GM18508 (cell line): ENCODE results near the gene DPP6.

Source experiments
- ATAC-seq: cut with Tn5 transposase; IDR thresholded peaks from one replicate; pipeline ENCODE4 v1.9.1; 2021; ENCODE audit warnings: moderate number of reproducible peaks; ENCODE audit not compliant: insufficient read depth, unreplicated experiment

Gene DPP6

GRCh38 chr7:154777023-154777422, 724.8 kb downstream of the DPP6 start:
- no peak for ATAC-seq

DNA sequence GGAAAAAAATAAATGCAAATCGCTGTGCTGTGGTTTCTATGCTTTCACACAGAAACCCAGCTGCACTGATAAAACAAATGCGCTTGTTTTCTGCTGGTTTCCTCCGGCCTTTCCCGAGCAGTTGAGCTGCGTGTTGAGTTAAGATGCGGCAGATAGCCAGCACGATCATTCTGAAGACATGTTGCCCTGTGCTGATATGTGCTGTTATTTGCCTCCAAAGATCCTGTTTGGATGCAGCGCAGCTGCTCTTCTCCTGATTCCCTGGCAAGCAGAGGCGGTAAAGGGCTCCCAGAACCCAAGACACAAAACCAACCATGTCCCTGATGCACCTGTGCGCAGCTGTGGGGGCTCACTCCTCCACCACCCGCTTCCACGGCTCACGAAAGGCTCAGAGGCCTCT, 725.3 kb downstream of the DPP6 start:
- ATAC-seq: no peak

GRCh38 chr7:154777908-154778307, 725.7 kb downstream of the DPP6 start:
- no peak for ATAC-seq

DNA sequence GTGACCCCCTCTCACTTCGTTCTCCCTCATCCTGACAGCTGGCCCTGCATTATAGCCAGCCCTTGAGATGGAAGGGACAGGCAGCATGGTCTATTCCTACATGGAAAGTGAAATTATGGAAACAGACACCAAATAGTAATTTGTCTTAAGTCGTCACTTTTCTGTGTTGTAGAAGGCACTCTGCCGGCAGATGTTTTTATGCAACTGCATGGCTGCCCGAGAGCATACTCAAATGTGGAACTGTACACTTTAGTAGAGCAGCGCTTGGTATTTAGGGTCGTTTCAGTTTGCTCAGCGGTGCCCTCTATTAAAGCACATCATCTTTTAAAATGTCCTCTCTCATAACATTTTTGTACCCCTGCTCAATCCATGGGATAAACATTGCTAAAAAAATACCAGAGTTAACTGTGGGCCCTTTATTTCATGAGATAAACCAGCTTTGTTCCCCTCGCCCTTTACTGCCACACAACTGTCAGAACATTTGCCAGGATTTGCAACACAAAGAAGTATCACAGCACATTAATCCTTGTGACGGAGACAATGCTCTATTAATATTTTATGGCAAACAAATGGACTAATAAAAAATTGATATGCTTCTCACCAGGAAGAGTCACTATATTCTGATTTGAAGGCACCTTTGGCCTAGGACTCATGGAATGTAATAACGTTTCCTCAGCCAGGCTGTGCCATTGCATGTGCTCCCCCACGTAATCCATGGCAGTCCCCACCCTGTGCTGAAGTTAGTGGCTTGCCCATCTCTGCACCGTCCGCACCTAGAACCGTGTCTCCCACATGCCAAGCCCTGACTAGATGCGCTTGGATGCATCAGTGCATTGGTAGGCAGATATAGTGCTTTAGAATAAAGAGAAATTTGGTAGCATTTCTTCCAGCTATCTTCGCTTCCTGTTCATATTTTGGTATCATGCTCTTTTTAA, 729.4 kb downstream of the DPP6 start:
- no peak for ATAC-seq

- no peak for ATAC-seq
These were observed 731.2 kb downstream of the DPP6 start for GRCh38 chr7:154783281-154783909.

DNA sequence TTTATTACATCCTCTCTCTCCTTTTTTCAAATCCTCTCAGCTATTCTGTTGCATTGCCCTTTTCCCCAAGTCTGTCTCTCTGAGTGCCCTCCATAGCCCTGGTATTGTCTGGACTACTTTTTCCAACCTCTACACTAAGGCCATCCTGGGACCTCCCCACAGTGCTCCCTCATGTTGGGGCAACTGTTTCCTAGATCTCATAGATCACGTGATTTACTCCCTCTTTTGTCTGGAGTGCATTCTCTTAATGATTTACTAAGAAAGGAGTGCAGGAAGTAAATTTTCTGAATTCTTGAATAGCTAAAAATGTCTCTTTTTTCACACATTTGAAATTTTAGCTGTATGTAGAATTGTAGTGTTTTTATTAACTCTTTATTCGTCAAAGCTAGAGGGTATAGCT, 733.7 kb downstream of the DPP6 start:
- no peak for ATAC-seq

DNA sequence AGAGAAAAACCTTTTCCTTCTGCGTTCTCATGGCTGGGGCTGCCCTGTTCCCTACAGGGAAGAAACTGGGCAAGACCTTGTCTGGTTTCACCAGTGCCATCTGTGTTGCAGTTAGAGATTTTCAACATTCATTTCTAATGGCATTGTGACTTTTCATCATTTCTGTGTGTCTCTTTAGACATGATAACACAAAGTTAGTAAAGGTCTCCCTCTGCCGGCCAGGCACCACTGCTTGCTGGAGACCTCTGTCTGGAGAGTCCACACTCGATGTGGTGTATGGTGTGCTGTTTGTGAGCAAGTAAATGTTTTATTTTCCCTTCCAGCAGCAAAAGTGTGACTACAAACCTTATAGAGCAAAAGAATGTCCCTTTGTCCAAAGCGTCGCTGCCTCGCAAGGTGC, 737.2 kb downstream of the DPP6 start:
- no peak for ATAC-seq

GRCh38 chr7:154791611-154792010, 739.4 kb downstream of the DPP6 start:
- ATAC-seq: no peak

GRCh38 chr7:154792436-154793055, 740.3 kb downstream of the DPP6 start:
- no peak for ATAC-seq

DNA sequence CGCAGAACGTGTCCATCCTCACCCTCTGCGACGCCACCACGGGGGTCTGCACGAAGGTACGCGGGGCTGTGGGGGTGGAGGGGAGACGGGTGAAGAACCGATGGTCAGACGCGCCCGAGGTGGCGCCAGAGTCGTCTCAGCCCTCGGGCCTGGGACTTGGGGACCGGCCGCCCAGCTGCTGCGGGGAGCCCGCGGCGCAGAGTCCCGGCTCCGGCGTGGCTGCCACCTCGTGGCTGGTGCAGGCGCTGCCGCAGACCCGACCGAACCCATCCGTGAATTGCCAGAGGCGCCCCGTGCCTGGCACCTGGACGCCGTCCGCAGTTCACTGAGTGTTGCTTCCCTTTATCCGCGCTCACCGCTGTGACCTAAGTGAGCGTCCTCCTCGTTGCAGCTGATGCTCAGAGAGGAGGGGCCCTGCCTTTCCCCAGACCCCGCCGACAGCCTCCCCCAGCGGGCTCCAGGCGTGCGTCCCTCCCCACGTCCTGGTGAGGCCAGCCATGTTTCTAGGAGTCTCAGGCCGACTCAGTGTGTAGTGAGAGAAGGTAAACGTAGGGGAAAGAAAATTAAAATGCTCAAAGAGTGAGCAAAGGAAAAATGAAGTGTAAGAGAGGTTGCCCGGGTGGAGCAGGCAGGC, 742.1 kb downstream of the DPP6 start:
- no peak for ATAC-seq

DNA sequence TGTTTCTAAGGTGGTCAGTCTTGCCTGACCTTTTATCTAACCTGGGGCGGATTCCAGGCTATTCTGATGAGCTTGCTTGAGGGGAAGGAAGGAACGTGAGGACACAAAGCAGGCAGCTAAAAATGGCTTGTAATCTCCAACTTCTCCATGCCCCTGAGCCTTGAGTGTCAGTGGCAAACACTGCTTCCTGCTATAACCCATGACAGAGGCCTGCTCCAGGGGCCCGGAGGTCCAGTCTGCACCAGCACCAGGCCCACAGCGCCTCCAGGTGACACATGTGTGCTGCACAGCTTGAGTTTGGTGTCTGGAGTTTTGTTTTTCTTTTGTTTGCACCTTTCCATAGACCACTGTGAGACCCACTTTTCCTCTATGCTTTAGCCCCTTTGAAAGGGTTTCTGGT, 742.8 kb downstream of the DPP6 start:
- ATAC-seq: no peak

DNA sequence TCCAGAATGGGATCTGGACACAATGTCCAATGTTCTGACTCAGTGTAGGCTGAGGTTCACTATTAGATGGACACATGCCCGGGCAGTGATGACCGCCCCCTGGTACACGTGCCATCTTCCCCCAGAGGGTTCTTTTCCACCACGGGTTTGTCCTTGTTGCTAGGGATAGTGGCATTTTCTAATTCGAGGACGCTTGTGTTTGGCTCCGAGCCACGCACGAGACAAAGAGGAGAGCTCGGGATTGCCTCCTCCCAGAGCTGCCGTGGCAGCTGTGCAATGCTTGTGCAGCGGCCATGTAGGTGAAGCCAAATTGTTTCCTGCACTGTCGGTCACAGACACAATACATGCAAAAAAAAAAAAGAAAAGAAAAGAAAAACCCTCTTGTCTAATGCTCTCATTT, 743.2 kb downstream of the DPP6 start:
- ATAC-seq: no peak

- ATAC-seq: no peak
These were observed 752.3 kb downstream of the DPP6 start for GRCh38 chr7:154804449-154804848.

- ATAC-seq: no peak
These were observed 759.8 kb downstream of the DPP6 start for GRCh38 chr7:154812027-154812426.

DNA sequence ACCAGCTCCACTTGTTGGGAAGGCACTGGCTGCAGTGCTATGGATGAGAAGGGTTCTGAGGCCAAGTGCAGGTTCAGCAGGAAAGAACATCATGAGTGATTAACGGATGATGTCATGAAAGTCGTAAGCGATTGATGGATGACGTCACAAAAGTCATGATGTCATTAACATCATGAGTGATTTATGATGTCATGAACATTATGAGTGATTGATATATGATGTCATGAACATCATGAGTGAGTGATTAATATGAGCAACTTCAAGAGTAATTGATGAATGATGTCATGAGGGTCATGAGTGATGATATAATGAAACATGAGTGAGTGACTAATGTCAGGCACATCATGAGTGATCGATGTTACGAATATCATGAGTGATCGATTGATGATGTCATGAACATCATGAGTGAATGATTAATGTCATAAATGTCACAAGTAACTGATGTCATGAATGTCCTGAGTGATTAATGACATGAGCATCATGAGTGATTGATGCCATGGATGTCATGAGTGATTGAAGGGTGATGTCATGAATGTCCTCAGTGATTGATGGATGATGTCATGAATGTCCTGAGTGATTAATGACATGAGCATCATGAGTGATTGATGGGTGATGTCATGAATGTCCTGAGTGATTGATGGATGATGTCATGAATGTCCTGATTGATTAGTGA, 765.2 kb downstream of the DPP6 start:
- no peak for ATAC-seq

DNA sequence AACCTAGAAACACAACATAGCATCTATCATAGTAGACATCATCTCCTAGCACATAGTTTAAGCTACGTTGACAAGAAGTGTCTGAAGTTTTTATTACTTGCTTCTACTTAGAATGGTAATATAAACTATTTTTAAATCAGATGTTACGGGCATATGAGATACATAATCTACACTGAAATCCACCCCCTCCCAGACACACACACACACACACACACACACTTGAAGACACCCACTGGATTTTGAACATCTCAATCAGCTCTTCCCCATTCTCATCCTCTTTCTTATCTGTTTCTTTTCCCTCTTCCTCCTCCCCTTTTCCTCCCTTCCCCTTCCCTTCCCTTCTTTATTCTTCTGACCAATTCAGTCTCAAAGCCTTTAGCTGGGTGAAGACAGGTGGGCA, 774.8 kb downstream of the DPP6 start:
- no peak for ATAC-seq

DNA sequence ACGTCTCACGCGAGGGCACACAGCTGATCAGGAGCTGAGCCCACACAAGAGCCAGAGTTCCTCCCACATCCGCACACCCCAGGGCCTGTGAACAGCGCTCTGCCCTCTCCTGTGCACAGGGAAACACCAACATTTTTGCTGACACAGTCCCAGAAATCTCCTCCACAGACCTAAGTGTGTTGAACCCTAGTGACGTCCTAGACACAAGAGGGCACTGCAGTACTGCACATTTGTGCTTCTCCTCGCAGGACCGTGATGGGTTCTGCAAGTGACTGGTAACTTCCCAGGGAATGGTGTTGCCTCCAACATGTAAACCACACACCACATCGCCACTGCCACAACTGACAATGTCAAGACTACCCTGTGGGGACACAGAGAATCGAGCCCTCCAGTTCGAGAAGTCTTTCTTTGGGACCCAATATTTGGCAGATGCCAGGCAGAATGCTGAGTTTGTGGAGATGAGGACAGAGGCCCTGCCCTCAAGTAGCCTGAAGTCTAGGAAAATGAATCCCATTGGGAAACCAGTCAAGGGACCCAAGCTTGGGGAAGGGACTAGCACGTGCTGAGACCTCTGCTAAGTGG, 780.5 kb downstream of the DPP6 start:
- ATAC-seq: no peak

GRCh38 chr7:154836021-154836448, 783.8 kb downstream of the DPP6 start:
- ATAC-seq: no peak

- ATAC-seq: no peak
These were observed 784.9 kb downstream of the DPP6 start for GRCh38 chr7:154837087-154837486.

GRCh38 chr7:154837622-154838021, 785.4 kb downstream of the DPP6 start:
- ATAC-seq: peak; percentile 99
